HCT116 (cell line): ENCODE measurements around the gene CDH7. TPM values are rescaled to one million over a fixed set of nuclear protein-coding genes. Genes with fewer than 3 reads are reported as not detected.

Experiments
- ATAC-seq: fragments of 200-7000 bp; cut with Tn5 transposase; 2 replicates; pipeline ENCODE4 v1.9.1; 2020; ENCODE audit warnings: mild to moderate bottlenecking, moderate library complexity
- BruUV-seq: library from RNA; stranded (reverse); fragments of 400-500 nt; replicated peaks from 2 replicates; lab custom pipeline; 2021; lab: Mats Ljungman, UMichigan
- CTCF ChIA-PET: fragments of 300-600 bp; sonication (Branson Sonifier 250); formaldehyde crosslinking; loops from one replicate; lab custom pipeline; 2021; ENCODE audit warnings: antibody characterized with exemption; lab: Charles Lee
- POLR2A ChIA-PET: fragments of 300-600, 350-600 bp; sonication (Branson Sonifier 250); formaldehyde crosslinking; loops from one replicate; lab custom pipeline; 2021; ENCODE audit warnings: antibody characterized with exemption; lab: Charles Lee
- RAD21 ChIA-PET, 2 experiments: fragments of 300-600 bp; sonication (Branson Sonifier 250); formaldehyde crosslinking; loops; one replicate each; lab custom pipeline; 2023; ENCODE audit warnings: low total read pairs in 2 of 2; ENCODE audit not compliant: uncharacterized antibody in 2 of 2, unreplicated experiment in 2 of 2, low non-redundant PET in 1 of 2; lab: Charles Lee
- DNase-seq: peaks from one replicate; pipeline ENCODE4 v3.0.0-alpha.2; 2010; ENCODE audit warnings: low read depth, low spot score
- H2AFZ ChIP-seq: fragments of 200-600 bp; shearing (Covaris generic), sonication (generic); 2 replicates; pipeline ENCODE4 v1.6.1; 2017; ENCODE audit warnings: low read depth, mixed run types, mixed read lengths, antibody characterized with exemption, low read length; ENCODE audit not compliant: poor library complexity, severe bottlenecking
- H3K27ac ChIP-seq: 2 replicates; pipeline ENCODE4 v1.5.1; 2012; ENCODE audit warnings: low read depth, low read length
- H3K27me3 ChIP-seq: fragments of 200-600 bp; sonication (generic); 2 replicates; pipeline ENCODE4 v1.6.1; 2016; ENCODE audit warnings: mixed run types, low read length, mixed read lengths; ENCODE audit not compliant: insufficient read depth
- H3K36me3 ChIP-seq, 2 experiments: fragments of 200-500 bp in 1 of 2; fragments of 200-600 bp in 1 of 2; sonication (Bioruptor generic) in 1 of 2; sonication (generic) in 1 of 2; 2 replicates each; pipeline versions ENCODE4 v1.5.1 to v1.6.1; 2014 to 2016; ENCODE audit warnings: low read length in 2 of 2, inconsistent platforms in 1 of 2, mixed read lengths in 1 of 2, mixed run types in 1 of 2; ENCODE audit not compliant: insufficient read depth in 2 of 2, control insufficient read depth in 1 of 2
- H3K4me1 ChIP-seq, 2 experiments: fragments of 200-600 bp in 1 of 2; sonication (generic) in 1 of 2; 2 replicates each; pipeline versions ENCODE4 v1.5.1 to v1.6.1; 2012 to 2017; ENCODE audit warnings: low read length in 2 of 2, inconsistent platforms in 1 of 2, mild to moderate bottlenecking in 1 of 2, mixed read lengths in 1 of 2, mixed run types in 1 of 2, moderate library complexity in 1 of 2; ENCODE audit not compliant: insufficient read depth in 2 of 2, control insufficient read depth in 1 of 2
- H3K4me2 ChIP-seq: fragments of 200-600 bp; sonication (generic); 2 replicates; pipeline ENCODE4 v1.6.1; 2017; ENCODE audit warnings: mixed run types, low read length, mixed read lengths
- H3K4me3 ChIP-seq, 2 experiments: fragments of 200-600 bp in 1 of 2; sonication (generic) in 1 of 2; replicated peaks in 1 of 2; 2 replicates each; pipeline ENCODE4 v1.5.1; 2011 to 2016; ENCODE audit warnings: low read length in 2 of 2, control low read depth in 1 of 2, low read depth in 1 of 2, mild to moderate bottlenecking in 1 of 2, mixed read lengths in 1 of 2, mixed run types in 1 of 2
- H3K79me2 ChIP-seq: fragments of 200-600 bp; sonication (generic); 2 replicates; pipeline ENCODE4 v1.6.1; 2017; ENCODE audit warnings: mild to moderate bottlenecking, mixed run types, low read length, moderate library complexity, mixed read lengths; ENCODE audit not compliant: insufficient read depth
- H3K9ac ChIP-seq: fragments of 200-600 bp; sonication (generic); 2 replicates; pipeline ENCODE4 v1.6.1; 2016; ENCODE audit warnings: low read length, mixed read lengths
- H3K9me2 ChIP-seq: fragments of 200-600 bp; sonication (generic), shearing (Covaris generic); 2 replicates; pipeline ENCODE4 v1.6.1; 2017; ENCODE audit warnings: mixed run types, mild to moderate bottlenecking, moderate library complexity; ENCODE audit not compliant: insufficient read depth
- H3K9me3 ChIP-seq, 2 experiments: fragments of 200-500 bp in 1 of 2; fragments of 200-600 bp in 1 of 2; sonication (Bioruptor generic) in 1 of 2; sonication (generic) in 1 of 2; 2 replicates each; pipeline ENCODE4 v1.6.1; 2014 to 2017; ENCODE audit warnings: low read length in 2 of 2, mixed read lengths in 2 of 2, inconsistent platforms in 1 of 2, low read depth in 1 of 2, mild to moderate bottlenecking in 1 of 2, mixed run types in 1 of 2, moderate library complexity in 1 of 2; ENCODE audit not compliant: control insufficient read depth in 1 of 2, insufficient read depth in 1 of 2
- H4K20me1 ChIP-seq: fragments of 200-600 bp; sonication (generic), shearing (Covaris generic); 2 replicates; pipeline ENCODE4 v1.6.1; 2017; ENCODE audit warnings: mixed run types, mild to moderate bottlenecking, moderate library complexity; ENCODE audit not compliant: insufficient read depth
- CEBPB ChIP-seq: IDR thresholded peaks from 2 replicates; pipeline ENCODE4 v1.6.1; 2012; ENCODE audit warnings: low read depth
- CTCF ChIP-seq, 3 experiments: fragments of 200-600 bp in 1 of 3; sonication (generic) in 1 of 3; IDR thresholded peaks in 2 of 3; conservative IDR thresholded peaks in 1 of 3; 2 replicates each; pipeline ENCODE4 v1.5.1; 2012 to 2017; ENCODE audit warnings: low read depth in 2 of 3, low read length in 2 of 3, antibody characterized with exemption in 1 of 3, borderline replicate concordance in 1 of 3, control low read depth in 1 of 3, mild to moderate bottlenecking in 1 of 3, mixed read lengths in 1 of 3, mixed run types in 1 of 3, moderate library complexity in 1 of 3; ENCODE audit not compliant: insufficient read depth in 1 of 3
- ELF1 ChIP-seq: IDR thresholded peaks from 2 replicates; pipeline ENCODE4 v1.6.1; 2012; ENCODE audit warnings: low read depth, borderline replicate concordance
- EZH2 ChIP-seq: fragments of 200-600 bp; sonication (generic); IDR thresholded peaks from 2 replicates; pipeline ENCODE4 v1.6.1; 2017; ENCODE audit warnings: antibody characterized with exemption, mixed run types
- FOSL1 ChIP-seq: IDR thresholded peaks from 2 replicates; pipeline ENCODE4 v1.6.1; 2012; ENCODE audit warnings: low read depth
- POLR2A ChIP-seq: IDR thresholded peaks from 2 replicates; pipeline ENCODE4 v1.7.0; 2011; ENCODE audit warnings: borderline replicate concordance; ENCODE audit not compliant: insufficient read depth, insufficient read length; ENCODE audit errors: extremely low read depth
- POLR2AphosphoS5 ChIP-seq: IDR thresholded peaks from 2 replicates; pipeline ENCODE4 v1.6.1; 2011; ENCODE audit warnings: mild to moderate bottlenecking, low read depth, low read length, moderate library complexity
- SIN3A ChIP-seq: IDR thresholded peaks from 2 replicates; pipeline ENCODE4 v1.6.1; 2012; ENCODE audit warnings: low read depth
- SP1 ChIP-seq: IDR thresholded peaks from 2 replicates; pipeline ENCODE4 v1.6.1; 2012; ENCODE audit warnings: low read depth
- TCF7L2 ChIP-seq: IDR thresholded peaks from 2 replicates; pipeline ENCODE4 v1.7.0; 2011; ENCODE audit warnings: borderline replicate concordance, inconsistent platforms; ENCODE audit not compliant: insufficient read depth, insufficient read length; ENCODE audit errors: extremely low read depth
- ZNF274 ChIP-seq: fragments of 200-500 bp; sonication (Bioruptor generic); IDR thresholded peaks from 2 replicates; pipeline ENCODE4 v1.6.1; 2014; ENCODE audit warnings: mild to moderate bottlenecking, low read depth, low read length, inconsistent platforms
- intact Hi-C: fragments of 100-400 bp; cut with micrococcal nuclease; formaldehyde crosslinking; loops from 2 replicates; pipeline ENCODE4 v1.10.0; 2022
- total RNA-seq: library from RNA; stranded (reverse); gene quantifications from one replicate; pipeline ENCODE4 v1.2.1, GENCODE V29; 2021; ENCODE audit not compliant: unreplicated experiment

CDH7 gene
- total RNA-seq, 1 experiment from 2014 or later = not detected

DNA sequence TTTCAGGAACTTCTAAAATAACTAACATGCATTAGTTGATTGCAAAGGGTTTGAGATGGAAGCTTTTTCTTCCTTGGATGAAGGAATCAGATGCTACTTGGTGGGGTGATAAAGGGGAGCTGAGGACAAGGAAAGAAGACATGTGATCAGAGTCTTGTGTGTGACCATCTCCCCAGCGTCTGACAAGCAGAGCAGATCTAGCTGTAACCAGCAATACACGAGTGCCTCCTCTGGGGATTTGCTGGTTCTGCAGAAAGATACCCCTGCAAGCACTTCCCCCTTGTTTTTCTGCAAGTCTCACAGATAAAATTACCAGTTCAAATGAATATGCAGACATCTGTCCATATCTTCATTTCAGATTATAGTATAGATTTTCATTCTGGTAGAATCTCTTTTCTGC, 2.7 kb downstream of the CDH7 start:
- RAD21 ChIA-PET = no interaction called here

More for the DNA sequence above, 2.7 kb downstream of the CDH7 start:
- Histone ChIP-seq H3K27ac (no peak overlapping the region), H3K9ac (no peak overlapping the region), H2AFZ (no peak overlapping the region), H3K4me3 (no peak overlapping the region), H3K27me3 (no peaks in the 10 kb centered on the region), H3K9me3 (peaks cover 17 to 18% of the 10 kb centered on the region in 2 experiments; a peak in 3 of 4 replicates), H3K9me2 (no peaks in the 10 kb centered on the region), H3K79me2 (no peaks in the 10 kb centered on the region), H3K36me3 (no peaks in the 10 kb centered on the region), H3K4me2 (no peak overlapping the region), H4K20me1 (no peaks in the 10 kb centered on the region), H3K4me1 (no peaks in the 10 kb centered on the region)
- ChIA-PET POLR2A (no interaction called here), CTCF (no interaction called here)
- DNase-seq (no peak), ATAC-seq (no peak)
- BruUV-seq = no TSS peak
- intact Hi-C loops = no loop called here
- TF ChIP-seq EZH2 = no peak
- no peak for TF ChIP-seq POLR2AphosphoS5
- no peak for TF ChIP-seq FOSL1
- no peak for TF ChIP-seq CEBPB
- no peak for TF ChIP-seq TCF7L2
- TF ChIP-seq SIN3A = no peak
- no peak for TF ChIP-seq ZNF274
- no peak for TF ChIP-seq ELF1
- TF ChIP-seq POLR2A = no peak
- no peak for TF ChIP-seq CTCF (IDR thresholded peaks at IDR 0.05 in 2 of 3, conservative IDR thresholded peaks at IDR 0.05 in 1 of 3; ENCODE audit: borderline replicate concordance in 1 of 3, insufficient read depth in 1 of 3, low read depth in 2 of 3, low read length in 2 of 3)
- TF ChIP-seq SP1 = no peak
